Right renal pelvis (tissue), 4 donors: ENCODE measurements around the gene BABAM1. TPM values are rescaled to one million over a fixed set of nuclear protein-coding genes. Genes with fewer than 3 reads are reported as not detected.

ENCODE experiments used
- DNase-seq, 4 donors: peaks; one replicate each; pipeline ENCODE4 v3.0.0-alpha.2; 2013; ENCODE audit warnings: low read depth in 4 of 4, low spot score in 3 of 4, missing footprints in 1 of 4
- polyA plus RNA-seq, 4 donors: library from polyadenylated mRNA; unstranded; fragments of 120-200 nt; gene quantifications; one replicate each; pipeline ENCODE4 v1.2.1, GENCODE V29; 2013; ENCODE audit not compliant: insufficient read length in 4 of 4

BABAM1 gene
- polyA plus RNA-seq, result 100 to 1,000 TPM in 2 of 4 donors, 10 to 100 TPM in 2; 93.4 to 109 (median 99.6) TPM

GRCh38 chr19:17266975-17267788 is at the start of gene BABAM1:
BABAM1 (plus strand) TSS chr19:17267443; CDS start chr19:17268807, 1,364 bp downstream.
- peak; percentile 92 to 98 (median 96) for DNase-seq

- DNase-seq, result no peak
Measured at GRCh38 chr19:17219286-17219685, 48.0 kb upstream of the BABAM1 start.

GRCh38 chr19:17220207-17220758 is 47.0 kb upstream of the BABAM1 start:
- DNase-seq, result no peak

GRCh38 chr19:17225053-17225452 is 42.2 kb upstream of the BABAM1 start:
- DNase-seq, result no peak

GRCh38 chr19:17226002-17226933 is 41.0 kb upstream of the BABAM1 start, which contains the start of gene OCEL1:
OCEL1 (plus strand) TSS chr19:17226226; CDS start chr19:17226248, 22 bp downstream.
- peak; percentile 95 to 96 (median 96) for DNase-seq

- no peak for DNase-seq
Measured at GRCh38 chr19:17227798-17228367, 39.4 kb upstream of the BABAM1 start.

GRCh38 chr19:17229890-17230289 is 37.4 kb upstream of the BABAM1 start:
- no peak for DNase-seq

GRCh38 chr19:17232258-17232657 is 35.0 kb upstream of the BABAM1 start:
- no peak for DNase-seq

GRCh38 chr19:17234911-17235299 is 32.3 kb upstream of the BABAM1 start:
- DNase-seq, result no peak

- no peak for DNase-seq
Measured at GRCh38 chr19:17235300-17235970, 31.8 kb upstream of the BABAM1 start.

GRCh38 chr19:17235971-17236777 is 31.1 kb upstream of the BABAM1 start:
- no peak for DNase-seq

- no peak for DNase-seq
Measured at GRCh38 chr19:17236811-17237543, 30.3 kb upstream of the BABAM1 start.

GRCh38 chr19:17237747-17238706 is 29.2 kb upstream of the BABAM1 start:
- DNase-seq, result no peak

- no peak for DNase-seq
Measured at GRCh38 chr19:17240062-17240752, 27.0 kb upstream of the BABAM1 start.

GRCh38 chr19:17240826-17241399 is 26.3 kb upstream of the BABAM1 start:
- no peak for DNase-seq

GRCh38 chr19:17242431-17243208 is 24.6 kb upstream of the BABAM1 start:
- no peak for DNase-seq
